B cell (primary cell): ENCODE results near the gene BABAM1. TPM values are rescaled to one million over a fixed set of nuclear protein-coding genes. Genes with fewer than 3 reads are reported as not detected.

Experiments
- ATAC-seq: fragments of 200-7000 bp; cut with Tn5 transposase; one replicate; pipeline ENCODE4 v1.10.0; 2021; ENCODE audit warnings: low read depth, mild to moderate bottlenecking, moderate number of reproducible peaks, moderate library complexity
- CTCF ChIA-PET: fragments of 350-600 bp; sonication (Branson Sonifier 250); formaldehyde crosslinking; loops from one replicate; lab custom pipeline; 2021; ENCODE audit warnings: antibody characterized with exemption, inconsistent platforms; lab: Charles Lee
- POLR2A ChIA-PET: fragments of 350-600 bp; sonication (Branson Sonifier 250); formaldehyde crosslinking; loops from one replicate; lab custom pipeline; 2021; ENCODE audit warnings: antibody characterized with exemption; lab: Charles Lee
- DNase-seq: peaks from one replicate; pipeline ENCODE4 v3.0.0; 2013
- H2AFZ ChIP-seq: 2 replicates; pipeline ENCODE4 v1.6.1; 2012; ENCODE audit warnings: mild to moderate bottlenecking, low read depth, low read length; ENCODE audit not compliant: insufficient read depth, poor library complexity, severe bottlenecking
- H3K27ac ChIP-seq, 2 donors: 1 replicate in 1 of 2; 2 replicates in 1 of 2; pipeline ENCODE4 v1.5.1; 2012 to 2013; ENCODE audit warnings: low read length in 2 of 2, mild to moderate bottlenecking in 2 of 2, moderate library complexity in 1 of 2
- H3K27me3 ChIP-seq, 4 experiments: fragments of 200-600 bp in 1 of 4; sonication (generic) in 1 of 4; replicated peaks in 1 of 4; 1 replicate in 2 of 4; 2 replicates in 2 of 4; pipeline versions ENCODE4 v1.6.1 to v1.7.0; 2013 to 2016; ENCODE audit warnings: low read length in 3 of 4, mild to moderate bottlenecking in 2 of 4, mixed read lengths in 1 of 4, moderate library complexity in 1 of 4; ENCODE audit not compliant: insufficient read depth in 4 of 4, control insufficient read depth in 3 of 4; ENCODE audit errors: control extremely low read depth in 1 of 4
- H3K36me3 ChIP-seq, 2 experiments: replicated peaks in 1 of 2; 1 replicate in 1 of 2; 2 replicates in 1 of 2; pipeline versions ENCODE4 v1.6.1 to v1.7.1; 2013; ENCODE audit warnings: low read length in 1 of 2; ENCODE audit not compliant: insufficient read depth in 2 of 2, control insufficient read depth in 1 of 2; ENCODE audit errors: control extremely low read depth in 1 of 2, extremely low read depth in 1 of 2
- H3K4me1 ChIP-seq, 2 donors: fragments of 200-600 bp in 1 of 2; sonication (generic) in 1 of 2; 1 replicate in 1 of 2; 2 replicates in 1 of 2; pipeline versions ENCODE4 v1.5.1 to v1.6.1; 2013 to 2017; ENCODE audit warnings: low read length in 2 of 2; ENCODE audit not compliant: control insufficient read depth in 2 of 2, insufficient read depth in 2 of 2
- H3K4me2 ChIP-seq: replicated peaks from 2 replicates; pipeline ENCODE3; 2012; ENCODE audit warnings: mild to moderate bottlenecking, low read depth, low read length; ENCODE audit not compliant: poor library complexity, severe bottlenecking
- H3K4me3 ChIP-seq, 5 experiments: fragments of 200-600 bp in 1 of 5; sonication (generic) in 1 of 5; 1 replicate in 3 of 5; 2 replicates in 2 of 5; pipeline versions ENCODE4 v1.5.1 to v1.7.0; 2011 to 2016; ENCODE audit warnings: low read length in 4 of 5, mild to moderate bottlenecking in 4 of 5, low read depth in 2 of 5, control low read depth in 1 of 5, moderate library complexity in 1 of 5; ENCODE audit not compliant: insufficient read depth in 1 of 5; ENCODE audit errors: control extremely low read depth in 1 of 5, extremely low read depth in 1 of 5
- H3K79me2 ChIP-seq: fragments of 200-600 bp; sonication (generic); one replicate; pipeline ENCODE4 v1.6.0; 2016; ENCODE audit warnings: low read length; ENCODE audit not compliant: control insufficient read depth, insufficient read depth
- H3K9ac ChIP-seq: fragments of 200-600 bp; sonication (generic); 2 replicates; pipeline ENCODE4 v1.6.1; 2017; ENCODE audit warnings: mild to moderate bottlenecking, low read length, moderate library complexity
- H3K9me3 ChIP-seq, 3 donors: one replicate each; pipeline versions ENCODE4 v1.6.1 to v1.7.1; 2013; ENCODE audit warnings: low read length in 2 of 3; ENCODE audit not compliant: control insufficient read depth in 2 of 3, insufficient read depth in 1 of 3; ENCODE audit errors: control extremely low read depth in 1 of 3
- H4K20me1 ChIP-seq: 2 replicates; pipeline ENCODE4 v1.6.0; 2012; ENCODE audit warnings: mild to moderate bottlenecking, low read length; ENCODE audit not compliant: insufficient read depth, control insufficient read depth, poor library complexity, severe bottlenecking
- H3K27ac Mint-ChIP-seq: one replicate; pipeline ENCODE4 v1.8.0; 2021; ENCODE audit warnings: mixed read lengths
- H3K27me3 Mint-ChIP-seq: one replicate; pipeline ENCODE4 v1.8.0; 2021; ENCODE audit warnings: mixed read lengths
- H3K4me1 Mint-ChIP-seq: one replicate; pipeline ENCODE4 v1.8.0; 2021; ENCODE audit warnings: mixed read lengths
- H3K4me3 Mint-ChIP-seq: one replicate; pipeline ENCODE4 v1.8.0; 2021; ENCODE audit warnings: mixed read lengths
- H3K9me3 Mint-ChIP-seq: one replicate; pipeline ENCODE4 v1.8.0; 2022; ENCODE audit warnings: mixed read lengths; ENCODE audit not compliant: insufficient read depth
- EZH2 ChIP-seq: IDR thresholded peaks from 2 replicates; pipeline ENCODE4 v1.6.1; 2012; ENCODE audit warnings: borderline replicate concordance, low read depth, mild to moderate bottlenecking, moderate library complexity, low read length; ENCODE audit not compliant: insufficient read depth, poor library complexity, severe bottlenecking
- WGBS: methylation state at CpG from one replicate; pipeline ENCODE4 v1.1.5; 2013; ENCODE audit warnings: missing lambda C conversion rate; ENCODE audit not compliant: insufficient coverage; 5-methylcytosine and 5-hydroxymethylcytosine counted together
- intact Hi-C: fragments of 100-400 bp; cut with micrococcal nuclease; formaldehyde crosslinking; loops from one replicate; pipeline ENCODE4 v1.10.0; 2022
- polyA plus RNA-seq: library from polyadenylated mRNA; depleted of rRNA; stranded (reverse); fragments of >200 nt; gene quantifications from 2 replicates; pipeline ENCODE4 v1.2.3, GENCODE V29; 2012
- total RNA-seq, 2 donors: library from RNA; stranded (reverse); fragments of 120-200 nt in 1 of 2; gene quantifications; 1 replicate in 1 of 2; 2 replicates in 1 of 2; pipeline versions ENCODE4 v1.2.3 to v1.2.4, GENCODE V29; 2013 to 2022
- TF ChIP-seq, protein P1 (sequence below): fragments of 200-600 bp; IDR thresholded peaks from one replicate; pipeline ENCODE4 v1.8.0; 2022; ENCODE audit warnings: antibody characterized with exemption, mild to moderate bottlenecking

The BABAM1 gene
- total and polyA plus RNA-seq, 2 donors (not counting 1 experiment from before 2014, with no cell fraction given): 105 to 129 TPM

DNA sequence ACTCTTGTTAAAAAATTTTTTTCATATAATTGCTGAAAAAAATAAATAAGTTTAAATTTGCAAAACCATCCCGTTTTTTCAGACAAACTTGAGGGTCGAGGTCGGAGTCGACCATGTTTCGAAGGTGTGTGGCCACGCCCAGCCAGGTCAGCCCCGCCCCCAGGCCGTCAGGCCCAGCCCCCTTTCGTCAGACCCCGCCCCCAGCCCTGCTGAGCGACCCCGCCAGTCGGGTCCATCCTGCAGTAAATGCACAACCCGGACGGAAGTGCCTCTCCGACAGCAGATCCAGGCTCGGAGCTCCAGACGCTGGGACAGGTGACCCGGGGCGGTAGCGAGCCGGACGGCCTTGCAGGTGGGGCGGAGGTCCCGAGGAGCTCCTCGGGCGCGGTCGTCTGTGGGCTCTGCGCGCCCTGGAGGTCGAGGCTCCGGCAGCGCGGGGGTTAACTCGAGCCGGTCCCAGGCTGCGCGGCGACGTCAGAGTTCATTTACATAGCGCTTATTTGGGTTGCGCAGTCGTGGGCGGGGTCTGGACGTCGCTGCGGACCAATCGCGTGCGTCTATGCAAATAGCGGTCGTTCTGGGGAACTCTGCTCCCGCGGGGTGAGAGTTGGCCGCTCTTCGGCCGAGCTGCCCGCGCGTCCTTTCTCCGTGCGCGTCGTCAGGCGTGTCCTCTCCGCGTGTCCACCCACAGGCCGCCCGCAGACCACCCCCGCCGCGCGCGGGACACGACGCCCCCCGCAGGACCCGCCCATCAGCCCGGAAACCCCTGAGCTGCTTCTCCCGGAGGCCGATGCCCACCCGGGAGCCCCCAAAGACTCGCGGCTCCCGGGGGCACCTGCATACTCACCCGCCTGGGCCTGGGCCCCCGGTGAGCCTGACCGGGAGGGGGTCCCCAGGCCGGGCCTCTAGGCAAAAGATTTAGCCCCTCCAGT, 41.0 kb upstream of the BABAM1 start, which contains the start of gene OCEL1:
TSS of gene OCEL1 (plus strand) at position 225 of the 932 bp plus-strand sequence. CDS start at position 247, 22 bp downstream.
- under 1% methylated on average over 90 of the region's 90 CpGs for WGBS
- ATAC-seq: peak; percentile 90
- no peaks in the 10 kb centered on the region for H3K27me3 Mint-ChIP-seq
- Histone ChIP-seq H2AFZ (peak within 1 kb of the TSS; percentile 83), H3K27me3 (no peaks in the 10 kb centered on the region), H3K4me2 (peak within 1 kb of the TSS; percentile 96), H3K9ac (peak within 1 kb of the TSS; percentile 79), H3K27ac (peak within 1 kb of the TSS; percentile 75 to 80), H3K9me3 (peaks cover 0 to 4% (median 0%) of the 10 kb centered on the region in 3 donors), H4K20me1 (no peaks in the 10 kb centered on the region), H3K36me3 (peaks cover 2 to 14% of the 10 kb centered on the region in 2 experiments), H3K4me3 (peak within 1 kb of the TSS; percentile 74 to 81 (median 79)), H3K4me1 (peaks cover 3 to 20% of the 10 kb centered on the region in 2 donors), H3K79me2 (no peaks in the 10 kb centered on the region)
- TF ChIP-seq, protein P1, sequence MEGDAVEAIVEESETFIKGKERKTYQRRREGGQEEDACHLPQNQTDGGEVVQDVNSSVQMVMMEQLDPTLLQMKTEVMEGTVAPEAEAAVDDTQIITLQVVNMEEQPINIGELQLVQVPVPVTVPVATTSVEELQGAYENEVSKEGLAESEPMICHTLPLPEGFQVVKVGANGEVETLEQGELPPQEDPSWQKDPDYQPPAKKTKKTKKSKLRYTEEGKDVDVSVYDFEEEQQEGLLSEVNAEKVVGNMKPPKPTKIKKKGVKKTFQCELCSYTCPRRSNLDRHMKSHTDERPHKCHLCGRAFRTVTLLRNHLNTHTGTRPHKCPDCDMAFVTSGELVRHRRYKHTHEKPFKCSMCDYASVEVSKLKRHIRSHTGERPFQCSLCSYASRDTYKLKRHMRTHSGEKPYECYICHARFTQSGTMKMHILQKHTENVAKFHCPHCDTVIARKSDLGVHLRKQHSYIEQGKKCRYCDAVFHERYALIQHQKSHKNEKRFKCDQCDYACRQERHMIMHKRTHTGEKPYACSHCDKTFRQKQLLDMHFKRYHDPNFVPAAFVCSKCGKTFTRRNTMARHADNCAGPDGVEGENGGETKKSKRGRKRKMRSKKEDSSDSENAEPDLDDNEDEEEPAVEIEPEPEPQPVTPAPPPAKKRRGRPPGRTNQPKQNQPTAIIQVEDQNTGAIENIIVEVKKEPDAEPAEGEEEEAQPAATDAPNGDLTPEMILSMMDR: no peak
- no peak for TF ChIP-seq EZH2
- CTCF ChIA-PET: interaction anchor here (1.0 to 3.7 kb wide), 7 partner anchors 9 to 159 kb away, joined by 3 to 13 read pairs (median 5); partner anchors contain the start of gene USE1
- POLR2A ChIA-PET: interaction anchor here (0.6 to 2.8 kb wide), 12 partner anchors 9 to 79 kb away, joined by 3 to 29 read pairs (median 4); partner anchors contain the start of genes ANKLE1, BABAM1 and USE1
- peaks cover 12% of the 10 kb centered on the region for H3K4me1 Mint-ChIP-seq
- intact Hi-C loops: loop anchor here (1.0 to 5.0 kb wide), 11 partner anchors 9 to 1296 kb away; partner anchors contain the start of genes BABAM1, DDA1, ELL and HAUS8
- H3K9me3 Mint-ChIP-seq: no peaks in the 10 kb centered on the region
- DNase-seq: peak; percentile 99
- H3K27ac Mint-ChIP-seq: peak within 1 kb of the TSS; percentile 94
- peak within 1 kb of the TSS; percentile 90 for H3K4me3 Mint-ChIP-seq
